ENCODE measurements around the gene OR2A12. TPM values are rescaled to one million over a fixed set of nuclear protein-coding genes. Genes with fewer than 3 reads are reported as not detected.

The OR2A12 gene
- total and polyA plus RNA-seq, 12 donors, result not detected

- Histone ChIP-seq H3K4me1 (replicated peaks in 1 of 2) (no peaks in the 10 kb centered on the region), H3K27me3 (no peaks in the 10 kb centered on the region), H3K27ac (no peak overlapping the region), H3K36me3 (replicated peaks in 1 of 2) (no peaks in the 10 kb centered on the region), H3K4me3 (no peak overlapping the region), H3K9me3 (replicated peaks in 1 of 3) (no peaks in the 10 kb centered on the region)
- TF ChIP-seq POLR2A (IDR thresholded peaks at IDR 0.05), result no peak
- no peak for TF ChIP-seq CTCF (IDR thresholded peaks at IDR 0.05)
- intact Hi-C loops (cut with DNase I), result no loop called here
- no peak for DNase-seq
These were observed 16.0 kb downstream of the OR2A12 start for GRCh38 chr7:144102041-144102440.

GRCh38 chr7:144105211-144105610, 19.1 kb downstream of the OR2A12 start:
- H3K36me3 ChIP-seq (replicated peaks in 1 of 2), result no peaks in the 10 kb centered on the region
- intact Hi-C loops (cut with DNase I), result no loop called here
- no peak for DNase-seq
- H3K27ac ChIP-seq, result no peak overlapping the region
- TF ChIP-seq CTCF (IDR thresholded peaks at IDR 0.05) (no peak), POLR2A (IDR thresholded peaks at IDR 0.05) (no peak)
- H3K9me3 ChIP-seq (replicated peaks in 1 of 3), result no peaks in the 10 kb centered on the region
- H3K27me3 ChIP-seq, result no peaks in the 10 kb centered on the region
- no peaks in the 10 kb centered on the region for H3K4me1 ChIP-seq (replicated peaks in 1 of 2)
- H3K4me3 ChIP-seq, result no peak overlapping the region

GRCh38 chr7:144109283-144109682, 23.2 kb downstream of the OR2A12 start, which contains the start of gene OR2A2:
Gene OR2A2, plus strand, starts transcription at chr7:144109583. Its CDS starts 0 bp downstream, at chr7:144109583.
- Histone ChIP-seq H3K4me3 (no peak within 1 kb of the TSS), H3K4me1 (replicated peaks in 1 of 2) (no peaks in the 10 kb centered on the region), H3K36me3 (replicated peaks in 1 of 2) (no peaks in the 10 kb centered on the region), H3K27me3 (peaks cover 4% of the 10 kb centered on the region), H3K9me3 (replicated peaks in 1 of 3) (no peaks in the 10 kb centered on the region), H3K27ac (no peak within 1 kb of the TSS)
- DNase-seq, result no peak
- no peak for TF ChIP-seq POLR2A (IDR thresholded peaks at IDR 0.05)
- no peak for TF ChIP-seq CTCF (IDR thresholded peaks at IDR 0.05)
- intact Hi-C loops (cut with DNase I), result no loop called here
- 74 to 81% (median 79%) methylated on average over 2 of the region's 2 CpGs for WGBS, 4 donors

- Histone ChIP-seq H3K36me3 (replicated peaks in 1 of 2) (no peaks in the 10 kb centered on the region), H3K27me3 (peaks cover 4% of the 10 kb centered on the region), H3K27ac (no peak overlapping the region), H3K4me3 (no peak overlapping the region), H3K9me3 (replicated peaks in 1 of 3) (no peaks in the 10 kb centered on the region), H3K4me1 (replicated peaks in 1 of 2) (no peaks in the 10 kb centered on the region)
- intact Hi-C loops (cut with DNase I), result no loop called here
- DNase-seq, result no peak
- WGBS, 4 donors, result 67 to 77% (median 75%) methylated on average over 5 of the region's 5 CpGs
- TF ChIP-seq POLR2A (IDR thresholded peaks at IDR 0.05) (no peak), CTCF (IDR thresholded peaks at IDR 0.05) (no peak)
These were observed 24.2 kb downstream of the OR2A12 start for GRCh38 chr7:144110272-144110671.

All from adrenal gland (tissue), 12 donors.